CD14-positive monocyte (primary cell): Measurements from ENCODE around the gene LRRC47. TPM values are rescaled to one million over a fixed set of nuclear protein-coding genes. Genes with fewer than 3 reads are reported as not detected.

ENCODE experiments used
- DNase-seq, 3 donors: peaks; one replicate each; pipeline ENCODE4 v3.0.0-alpha.2; 2011 to 2022
- H2AFZ ChIP-seq: 2 replicates; pipeline ENCODE4 v1.6.0; 2012; ENCODE audit warnings: mild to moderate bottlenecking, low read depth, low read length, inconsistent platforms; ENCODE audit not compliant: insufficient read depth, poor library complexity, severe bottlenecking
- H3K27ac ChIP-seq, 2 donors: 1 replicate in 1 of 2; 2 replicates in 1 of 2; pipeline ENCODE4 v1.5.1; 2012 to 2013; ENCODE audit warnings: low read length in 2 of 2, control low read depth in 1 of 2, inconsistent platforms in 1 of 2, low read depth in 1 of 2, mild to moderate bottlenecking in 1 of 2
- H3K27me3 ChIP-seq, 2 donors: one replicate each; pipeline versions ENCODE4 v1.6.0 to v1.6.1; 2011 to 2013; ENCODE audit warnings: low read length in 2 of 2; ENCODE audit not compliant: control insufficient read depth in 2 of 2, insufficient read depth in 2 of 2
- H3K36me3 ChIP-seq, 2 donors: replicated peaks in 1 of 2; 1 replicate in 1 of 2; 2 replicates in 1 of 2; pipeline versions ENCODE4 v1.5.1 to v1.6.1; 2012 to 2013; ENCODE audit warnings: low read length in 2 of 2, control low read depth in 1 of 2, inconsistent platforms in 1 of 2, mild to moderate bottlenecking in 1 of 2; ENCODE audit not compliant: insufficient read depth in 2 of 2, control insufficient read depth in 1 of 2
- H3K4me1 ChIP-seq, 2 donors: 1 replicate in 1 of 2; 2 replicates in 1 of 2; pipeline versions ENCODE4 v1.5.1 to v1.6.1; 2012 to 2013; ENCODE audit warnings: low read length in 2 of 2, control low read depth in 1 of 2, inconsistent platforms in 1 of 2, mild to moderate bottlenecking in 1 of 2, moderate library complexity in 1 of 2; ENCODE audit not compliant: insufficient read depth in 2 of 2, control insufficient read depth in 1 of 2
- H3K4me2 ChIP-seq: replicated peaks from 2 replicates; pipeline ENCODE3; 2012; ENCODE audit warnings: low read length, moderate library complexity, mild to moderate bottlenecking; ENCODE audit not compliant: poor library complexity, severe bottlenecking; ENCODE audit errors: extremely low read depth
- H3K4me3 ChIP-seq, 3 experiments: fragments of 200-600 bp in 1 of 3; sonication (generic) in 1 of 3; replicated peaks in 1 of 3; 1 replicate in 2 of 3; 2 replicates in 1 of 3; pipeline ENCODE4 v1.5.1; 2011 to 2013; ENCODE audit warnings: low read length in 3 of 3, mild to moderate bottlenecking in 3 of 3, control low read depth in 2 of 3, low read depth in 2 of 3, inconsistent platforms in 1 of 3, moderate library complexity in 1 of 3
- H3K79me2 ChIP-seq: 2 replicates; pipeline ENCODE4 v1.6.0; 2012; ENCODE audit warnings: mild to moderate bottlenecking, control low read depth, inconsistent platforms, low read length, moderate library complexity; ENCODE audit not compliant: insufficient read depth
- H3K9ac ChIP-seq: 2 replicates; pipeline ENCODE4 v1.6.0; 2017; ENCODE audit warnings: low read length, mild to moderate bottlenecking; ENCODE audit not compliant: insufficient read depth, poor library complexity, severe bottlenecking
- H3K9me3 ChIP-seq, 2 donors: replicated peaks in 1 of 2; 1 replicate in 1 of 2; 2 replicates in 1 of 2; pipeline versions ENCODE4 v1.5.1 to v1.6.1; 2012 to 2013; ENCODE audit warnings: low read length in 2 of 2, control low read depth in 1 of 2; ENCODE audit not compliant: control insufficient read depth in 1 of 2, insufficient read depth in 1 of 2
- H4K20me1 ChIP-seq: 2 replicates; pipeline ENCODE4 v1.6.0; 2012; ENCODE audit warnings: mild to moderate bottlenecking, low read length, control low read depth, moderate library complexity; ENCODE audit not compliant: insufficient read depth
- H3K27ac Mint-ChIP-seq, 7 donors: one replicate each; pipeline ENCODE4 v1.8.0; 2020; ENCODE audit warnings: mild to moderate bottlenecking in 7 of 7, mixed read lengths in 7 of 7, moderate library complexity in 6 of 7, inconsistent platforms in 2 of 7
- H3K27me3 Mint-ChIP-seq, 3 donors: one replicate each; pipeline ENCODE4 v1.8.0; 2021 to 2022; ENCODE audit warnings: low read depth in 3 of 3, mild to moderate bottlenecking in 3 of 3, mixed read lengths in 3 of 3, moderate library complexity in 3 of 3, inconsistent platforms in 1 of 3
- H3K36me3 Mint-ChIP-seq, 2 donors: one replicate each; pipeline ENCODE4 v1.8.0; 2020; ENCODE audit warnings: mixed read lengths in 2 of 2, inconsistent platforms in 1 of 2, mild to moderate bottlenecking in 1 of 2
- H3K4me1 Mint-ChIP-seq: one replicate; pipeline ENCODE4 v1.8.0; 2020; ENCODE audit warnings: mild to moderate bottlenecking, mixed read lengths
- H3K4me3 Mint-ChIP-seq, 2 donors: one replicate each; pipeline ENCODE4 v1.8.0; 2020; ENCODE audit warnings: mild to moderate bottlenecking in 2 of 2, mixed read lengths in 2 of 2, moderate library complexity in 1 of 2
- H3K9me3 Mint-ChIP-seq, 7 donors: one replicate each; pipeline ENCODE4 v1.8.0; 2020 to 2022; ENCODE audit warnings: mixed read lengths in 7 of 7, mild to moderate bottlenecking in 6 of 7, moderate library complexity in 6 of 7, inconsistent platforms in 2 of 7
- WGBS: methylation state at CpG from one replicate; pipeline ENCODE4 v1.1.5; 2013; ENCODE audit warnings: missing lambda C conversion rate; ENCODE audit not compliant: insufficient coverage; 5-methylcytosine and 5-hydroxymethylcytosine counted together
- intact Hi-C, 2 donors: fragments of 100-400 bp; cut with micrococcal nuclease; formaldehyde crosslinking; loops; one replicate each; pipeline versions ENCODE4 v1.15.0 to v1.15.1; 2023
- polyA plus RNA-seq, 3 donors: library from polyadenylated mRNA; depleted of rRNA in 1 of 3; unstranded in 2 of 3; stranded (reverse) in 1 of 3; fragments of 300-500 nt in 2 of 3; fragments of >200 nt in 1 of 3; fragmentation: Illumina TruSeq in 2 of 3; gene quantifications; 1 replicate in 2 of 3; 2 replicates in 1 of 3; pipeline ENCODE4 v1.2.3, GENCODE V29; 2012 to 2021
- TF ChIP-seq, protein P1 (sequence below): fragments of 200-600 bp; IDR thresholded peaks from one replicate; pipeline ENCODE4 v1.8.0; 2022; ENCODE audit warnings: antibody characterized with exemption, mild to moderate bottlenecking

Gene LRRC47
- polyA plus RNA-seq, 3 donors = 17.8 to 24.8 (median 18.0) TPM

DNA sequence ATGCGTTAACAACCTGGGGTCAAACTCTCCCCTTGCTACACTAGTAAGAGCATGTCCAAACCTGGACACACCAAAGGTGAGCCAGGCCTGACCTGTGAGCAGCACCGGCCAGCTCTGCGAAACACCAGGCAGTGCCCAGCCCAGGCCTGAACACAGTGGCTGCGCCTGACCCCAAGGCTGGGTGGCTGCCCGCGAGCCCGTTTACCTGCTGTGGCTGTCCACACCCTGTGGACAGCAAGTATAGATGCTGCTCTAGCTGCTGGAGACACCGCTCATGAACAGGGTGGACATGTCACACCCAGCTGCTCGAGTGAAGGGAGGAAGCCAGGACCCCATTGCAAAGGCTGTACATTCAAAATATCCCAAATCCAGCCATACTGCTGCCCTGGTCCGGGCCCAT, 51.7 kb downstream of the LRRC47 start:
- Histone ChIP-seq H3K4me1 (peaks cover 16 to 23% of the 10 kb centered on the region in 2 donors), H3K36me3 (peaks cover 5 to 17% of the 10 kb centered on the region in 2 donors), H4K20me1 (no peaks in the 10 kb centered on the region), H2AFZ (no peak overlapping the region), H3K9me3 (no peaks in the 10 kb centered on the region), H3K9ac (no peak overlapping the region), H3K79me2 (no peaks in the 10 kb centered on the region), H3K4me3 (no peak overlapping the region), H3K27me3 (no peaks in the 10 kb centered on the region), H3K4me2 (no peak overlapping the region), H3K27ac (no peak overlapping the region)
- TF ChIP-seq, protein P1, sequence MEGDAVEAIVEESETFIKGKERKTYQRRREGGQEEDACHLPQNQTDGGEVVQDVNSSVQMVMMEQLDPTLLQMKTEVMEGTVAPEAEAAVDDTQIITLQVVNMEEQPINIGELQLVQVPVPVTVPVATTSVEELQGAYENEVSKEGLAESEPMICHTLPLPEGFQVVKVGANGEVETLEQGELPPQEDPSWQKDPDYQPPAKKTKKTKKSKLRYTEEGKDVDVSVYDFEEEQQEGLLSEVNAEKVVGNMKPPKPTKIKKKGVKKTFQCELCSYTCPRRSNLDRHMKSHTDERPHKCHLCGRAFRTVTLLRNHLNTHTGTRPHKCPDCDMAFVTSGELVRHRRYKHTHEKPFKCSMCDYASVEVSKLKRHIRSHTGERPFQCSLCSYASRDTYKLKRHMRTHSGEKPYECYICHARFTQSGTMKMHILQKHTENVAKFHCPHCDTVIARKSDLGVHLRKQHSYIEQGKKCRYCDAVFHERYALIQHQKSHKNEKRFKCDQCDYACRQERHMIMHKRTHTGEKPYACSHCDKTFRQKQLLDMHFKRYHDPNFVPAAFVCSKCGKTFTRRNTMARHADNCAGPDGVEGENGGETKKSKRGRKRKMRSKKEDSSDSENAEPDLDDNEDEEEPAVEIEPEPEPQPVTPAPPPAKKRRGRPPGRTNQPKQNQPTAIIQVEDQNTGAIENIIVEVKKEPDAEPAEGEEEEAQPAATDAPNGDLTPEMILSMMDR = no peak
- no peak for DNase-seq
- Mint-ChIP-seq H3K36me3 (peaks cover 12 to 18% of the 10 kb centered on the region in 2 donors), H3K4me1 (peaks cover 37% of the 10 kb centered on the region), H3K27me3 (peaks cover 0 to 2% (median 2%) of the 10 kb centered on the region in 3 donors), H3K4me3 (no peak overlapping the region), H3K27ac (no peak overlapping the region), H3K9me3 (no peaks in the 10 kb centered on the region)
- intact Hi-C loops = no loop called here
- WGBS = 97% methylated on average over 10 of the region's 10 CpGs

DNA sequence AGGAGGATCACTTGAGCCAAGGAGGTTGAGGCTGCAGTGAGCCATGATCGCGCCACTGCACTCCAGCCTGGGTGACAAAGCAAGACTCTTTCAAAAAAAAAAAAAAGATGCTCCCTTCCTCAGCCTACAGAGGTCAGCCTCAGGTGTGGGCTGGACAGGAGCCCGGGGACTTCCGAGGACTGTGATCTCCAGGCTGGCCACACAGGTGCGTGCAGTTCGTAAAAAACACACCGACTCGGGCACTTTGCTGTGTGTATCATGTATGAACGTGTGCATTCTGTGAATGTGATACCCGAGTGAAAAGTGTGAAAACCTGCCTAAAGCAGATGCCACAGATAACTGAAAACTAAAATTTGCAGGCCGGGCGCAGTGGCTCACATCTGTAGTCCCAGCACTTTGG, 52.5 kb downstream of the LRRC47 start:
- WGBS = 94% methylated on average over 10 of the region's 12 CpGs
- peaks cover 0 to 2% (median 2%) of the 10 kb centered on the region in 3 donors for H3K27me3 Mint-ChIP-seq
- intact Hi-C loops = no loop called here

More for the DNA sequence above, 52.5 kb downstream of the LRRC47 start:
- Histone ChIP-seq H3K4me2 (no peak overlapping the region), H3K4me1 (peaks cover 16 to 23% of the 10 kb centered on the region in 2 donors), H3K9ac (no peak overlapping the region), H3K79me2 (no peaks in the 10 kb centered on the region), H3K27me3 (no peaks in the 10 kb centered on the region), H4K20me1 (no peaks in the 10 kb centered on the region), H2AFZ (no peak overlapping the region), H3K27ac (no peak overlapping the region), H3K36me3 (peaks cover 8 to 25% of the 10 kb centered on the region in 2 donors), H3K4me3 (no peak overlapping the region), H3K9me3 (no peaks in the 10 kb centered on the region)
- DNase-seq = no peak
- Mint-ChIP-seq H3K36me3 (peaks cover 12 to 18% of the 10 kb centered on the region in 2 donors), H3K4me1 (peaks cover 37% of the 10 kb centered on the region), H3K27ac (peak overlapping the region in 2 of 7 donors; percentile 6 to 17), H3K4me3 (no peak overlapping the region), H3K9me3 (no peaks in the 10 kb centered on the region)
- TF ChIP-seq, protein P1 = no peak
